Measurements from ENCODE around the gene TLE4. TPM values are rescaled to one million over a fixed set of nuclear protein-coding genes. Genes with fewer than 3 reads are reported as not detected.

Gene TLE4
- total and polyA plus RNA-seq, 2 experiments from 2014 or later = 45.8 to 72.9 TPM

DNA sequence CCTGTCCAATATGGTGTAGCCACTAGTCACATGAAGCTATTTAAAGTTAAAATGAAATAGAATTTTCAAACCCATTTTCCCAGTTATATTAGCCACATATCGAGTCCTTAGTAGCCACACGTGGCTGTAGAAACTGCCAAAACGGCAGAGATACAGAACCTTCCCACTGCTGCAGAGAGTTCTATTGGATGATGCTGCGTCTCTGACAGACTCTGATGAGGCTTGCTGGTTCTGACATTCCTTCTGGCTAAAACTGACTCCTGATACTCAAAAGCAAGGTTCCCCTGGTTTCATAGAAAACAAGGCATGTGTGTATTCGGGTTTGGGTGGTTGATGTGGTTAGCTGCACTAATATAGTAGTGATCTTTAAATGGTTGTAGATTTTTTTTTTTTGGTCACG, 91.5 kb downstream of the TLE4 start:
- Histone ChIP-seq H3K4me1 (ENCODE audit: insufficient read depth) (peaks cover 62% of the 10 kb centered on the region), H4K20me1 (replicated peaks; ENCODE audit: insufficient read depth) (no peaks in the 10 kb centered on the region), H3K9me2 (ENCODE audit: insufficient read depth) (no peaks in the 10 kb centered on the region), H3K4me2 (peak overlapping the region; percentile 77), H3F3A (replicated peaks; ENCODE audit: low read depth) (no peaks in the 10 kb centered on the region; the same call in 1 of the 2 replicates), H3K4me3 (peak overlapping the region; percentile 37), H2AFZ (no peak overlapping the region), H3K27me3 (ENCODE audit: insufficient read depth) (no peaks in the 10 kb centered on the region), H3K36me3 (ENCODE audit: insufficient read depth) (no peaks in the 10 kb centered on the region), H3K79me2 (replicated peaks; ENCODE audit: insufficient read depth) (peaks cover 13% of the 10 kb centered on the region), H3K27ac (ENCODE audit: low read depth) (peak overlapping the region; percentile 86)
- Mint-ChIP-seq H3K27ac (peak overlapping the region; percentile 92), H3K4me1 (peaks cover 74% of the 10 kb centered on the region), H3K4me3 (peak overlapping the region; percentile 56), H3K9me3 (no peaks in the 10 kb centered on the region), H3K27me3 (ENCODE audit: insufficient read depth, low read depth, poor library complexity) (peaks cover 2% of the 10 kb centered on the region), H3K36me3 (ENCODE audit: low read depth) (peaks cover 4% of the 10 kb centered on the region; the same call in 2 of the 3 replicates)
- peak; percentile 36 for ATAC-seq
- TF ChIP-seq, protein P1, sequence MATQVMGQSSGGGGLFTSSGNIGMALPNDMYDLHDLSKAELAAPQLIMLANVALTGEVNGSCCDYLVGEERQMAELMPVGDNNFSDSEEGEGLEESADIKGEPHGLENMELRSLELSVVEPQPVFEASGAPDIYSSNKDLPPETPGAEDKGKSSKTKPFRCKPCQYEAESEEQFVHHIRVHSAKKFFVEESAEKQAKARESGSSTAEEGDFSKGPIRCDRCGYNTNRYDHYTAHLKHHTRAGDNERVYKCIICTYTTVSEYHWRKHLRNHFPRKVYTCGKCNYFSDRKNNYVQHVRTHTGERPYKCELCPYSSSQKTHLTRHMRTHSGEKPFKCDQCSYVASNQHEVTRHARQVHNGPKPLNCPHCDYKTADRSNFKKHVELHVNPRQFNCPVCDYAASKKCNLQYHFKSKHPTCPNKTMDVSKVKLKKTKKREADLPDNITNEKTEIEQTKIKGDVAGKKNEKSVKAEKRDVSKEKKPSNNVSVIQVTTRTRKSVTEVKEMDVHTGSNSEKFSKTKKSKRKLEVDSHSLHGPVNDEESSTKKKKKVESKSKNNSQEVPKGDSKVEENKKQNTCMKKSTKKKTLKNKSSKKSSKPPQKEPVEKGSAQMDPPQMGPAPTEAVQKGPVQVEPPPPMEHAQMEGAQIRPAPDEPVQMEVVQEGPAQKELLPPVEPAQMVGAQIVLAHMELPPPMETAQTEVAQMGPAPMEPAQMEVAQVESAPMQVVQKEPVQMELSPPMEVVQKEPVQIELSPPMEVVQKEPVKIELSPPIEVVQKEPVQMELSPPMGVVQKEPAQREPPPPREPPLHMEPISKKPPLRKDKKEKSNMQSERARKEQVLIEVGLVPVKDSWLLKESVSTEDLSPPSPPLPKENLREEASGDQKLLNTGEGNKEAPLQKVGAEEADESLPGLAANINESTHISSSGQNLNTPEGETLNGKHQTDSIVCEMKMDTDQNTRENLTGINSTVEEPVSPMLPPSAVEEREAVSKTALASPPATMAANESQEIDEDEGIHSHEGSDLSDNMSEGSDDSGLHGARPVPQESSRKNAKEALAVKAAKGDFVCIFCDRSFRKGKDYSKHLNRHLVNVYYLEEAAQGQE (IDR thresholded peaks at IDR 0.05; ENCODE audit: unreplicated experiment) = no peak
- TF ChIP-seq ZNF114 (CRISPR knock-in tag; IDR thresholded peaks at IDR 0.05) = no peak
- no peak for TF ChIP-seq ZNF331 (CRISPR knock-in tag; IDR thresholded peaks at IDR 0.05; ENCODE audit: low read depth)
- no peak for TF ChIP-seq EZH2phosphoT487 (IDR thresholded peaks at IDR 0.05; ENCODE audit: unreplicated experiment)
- TF ChIP-seq EZH2 (IDR thresholded peaks at IDR 0.05; ENCODE audit: low read depth, unreplicated experiment) = no peak
- TF ChIP-seq POLR2AphosphoS5 (IDR thresholded peaks at IDR 0.05; ENCODE audit: low read depth) = no peak
- TF ChIP-seq, protein P2, sequence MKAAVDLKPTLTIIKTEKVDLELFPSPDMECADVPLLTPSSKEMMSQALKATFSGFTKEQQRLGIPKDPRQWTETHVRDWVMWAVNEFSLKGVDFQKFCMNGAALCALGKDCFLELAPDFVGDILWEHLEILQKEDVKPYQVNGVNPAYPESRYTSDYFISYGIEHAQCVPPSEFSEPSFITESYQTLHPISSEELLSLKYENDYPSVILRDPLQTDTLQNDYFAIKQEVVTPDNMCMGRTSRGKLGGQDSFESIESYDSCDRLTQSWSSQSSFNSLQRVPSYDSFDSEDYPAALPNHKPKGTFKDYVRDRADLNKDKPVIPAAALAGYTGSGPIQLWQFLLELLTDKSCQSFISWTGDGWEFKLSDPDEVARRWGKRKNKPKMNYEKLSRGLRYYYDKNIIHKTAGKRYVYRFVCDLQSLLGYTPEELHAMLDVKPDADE (IDR thresholded peaks at IDR 0.05) = no peak
- TF ChIP-seq STAT1 (IDR thresholded peaks at IDR 0.05; ENCODE audit: unreplicated experiment) = no peak
- TF ChIP-seq JUNB (IDR thresholded peaks at IDR 0.05; ENCODE audit: unreplicated experiment) = no peak
- TF ChIP-seq NANOG (IDR thresholded peaks at IDR 0.05; ENCODE audit: borderline replicate concordance) = no peak
- no peak for TF ChIP-seq CREB1 (CRISPR knock-in tag; IDR thresholded peaks at IDR 0.05; ENCODE audit: low read depth)
- TF ChIP-seq, protein P3, sequence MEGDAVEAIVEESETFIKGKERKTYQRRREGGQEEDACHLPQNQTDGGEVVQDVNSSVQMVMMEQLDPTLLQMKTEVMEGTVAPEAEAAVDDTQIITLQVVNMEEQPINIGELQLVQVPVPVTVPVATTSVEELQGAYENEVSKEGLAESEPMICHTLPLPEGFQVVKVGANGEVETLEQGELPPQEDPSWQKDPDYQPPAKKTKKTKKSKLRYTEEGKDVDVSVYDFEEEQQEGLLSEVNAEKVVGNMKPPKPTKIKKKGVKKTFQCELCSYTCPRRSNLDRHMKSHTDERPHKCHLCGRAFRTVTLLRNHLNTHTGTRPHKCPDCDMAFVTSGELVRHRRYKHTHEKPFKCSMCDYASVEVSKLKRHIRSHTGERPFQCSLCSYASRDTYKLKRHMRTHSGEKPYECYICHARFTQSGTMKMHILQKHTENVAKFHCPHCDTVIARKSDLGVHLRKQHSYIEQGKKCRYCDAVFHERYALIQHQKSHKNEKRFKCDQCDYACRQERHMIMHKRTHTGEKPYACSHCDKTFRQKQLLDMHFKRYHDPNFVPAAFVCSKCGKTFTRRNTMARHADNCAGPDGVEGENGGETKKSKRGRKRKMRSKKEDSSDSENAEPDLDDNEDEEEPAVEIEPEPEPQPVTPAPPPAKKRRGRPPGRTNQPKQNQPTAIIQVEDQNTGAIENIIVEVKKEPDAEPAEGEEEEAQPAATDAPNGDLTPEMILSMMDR (conservative IDR thresholded peaks at IDR 0.05; ENCODE audit: low read depth in 2 of 2) = no peak
- TF ChIP-seq, protein P4, sequence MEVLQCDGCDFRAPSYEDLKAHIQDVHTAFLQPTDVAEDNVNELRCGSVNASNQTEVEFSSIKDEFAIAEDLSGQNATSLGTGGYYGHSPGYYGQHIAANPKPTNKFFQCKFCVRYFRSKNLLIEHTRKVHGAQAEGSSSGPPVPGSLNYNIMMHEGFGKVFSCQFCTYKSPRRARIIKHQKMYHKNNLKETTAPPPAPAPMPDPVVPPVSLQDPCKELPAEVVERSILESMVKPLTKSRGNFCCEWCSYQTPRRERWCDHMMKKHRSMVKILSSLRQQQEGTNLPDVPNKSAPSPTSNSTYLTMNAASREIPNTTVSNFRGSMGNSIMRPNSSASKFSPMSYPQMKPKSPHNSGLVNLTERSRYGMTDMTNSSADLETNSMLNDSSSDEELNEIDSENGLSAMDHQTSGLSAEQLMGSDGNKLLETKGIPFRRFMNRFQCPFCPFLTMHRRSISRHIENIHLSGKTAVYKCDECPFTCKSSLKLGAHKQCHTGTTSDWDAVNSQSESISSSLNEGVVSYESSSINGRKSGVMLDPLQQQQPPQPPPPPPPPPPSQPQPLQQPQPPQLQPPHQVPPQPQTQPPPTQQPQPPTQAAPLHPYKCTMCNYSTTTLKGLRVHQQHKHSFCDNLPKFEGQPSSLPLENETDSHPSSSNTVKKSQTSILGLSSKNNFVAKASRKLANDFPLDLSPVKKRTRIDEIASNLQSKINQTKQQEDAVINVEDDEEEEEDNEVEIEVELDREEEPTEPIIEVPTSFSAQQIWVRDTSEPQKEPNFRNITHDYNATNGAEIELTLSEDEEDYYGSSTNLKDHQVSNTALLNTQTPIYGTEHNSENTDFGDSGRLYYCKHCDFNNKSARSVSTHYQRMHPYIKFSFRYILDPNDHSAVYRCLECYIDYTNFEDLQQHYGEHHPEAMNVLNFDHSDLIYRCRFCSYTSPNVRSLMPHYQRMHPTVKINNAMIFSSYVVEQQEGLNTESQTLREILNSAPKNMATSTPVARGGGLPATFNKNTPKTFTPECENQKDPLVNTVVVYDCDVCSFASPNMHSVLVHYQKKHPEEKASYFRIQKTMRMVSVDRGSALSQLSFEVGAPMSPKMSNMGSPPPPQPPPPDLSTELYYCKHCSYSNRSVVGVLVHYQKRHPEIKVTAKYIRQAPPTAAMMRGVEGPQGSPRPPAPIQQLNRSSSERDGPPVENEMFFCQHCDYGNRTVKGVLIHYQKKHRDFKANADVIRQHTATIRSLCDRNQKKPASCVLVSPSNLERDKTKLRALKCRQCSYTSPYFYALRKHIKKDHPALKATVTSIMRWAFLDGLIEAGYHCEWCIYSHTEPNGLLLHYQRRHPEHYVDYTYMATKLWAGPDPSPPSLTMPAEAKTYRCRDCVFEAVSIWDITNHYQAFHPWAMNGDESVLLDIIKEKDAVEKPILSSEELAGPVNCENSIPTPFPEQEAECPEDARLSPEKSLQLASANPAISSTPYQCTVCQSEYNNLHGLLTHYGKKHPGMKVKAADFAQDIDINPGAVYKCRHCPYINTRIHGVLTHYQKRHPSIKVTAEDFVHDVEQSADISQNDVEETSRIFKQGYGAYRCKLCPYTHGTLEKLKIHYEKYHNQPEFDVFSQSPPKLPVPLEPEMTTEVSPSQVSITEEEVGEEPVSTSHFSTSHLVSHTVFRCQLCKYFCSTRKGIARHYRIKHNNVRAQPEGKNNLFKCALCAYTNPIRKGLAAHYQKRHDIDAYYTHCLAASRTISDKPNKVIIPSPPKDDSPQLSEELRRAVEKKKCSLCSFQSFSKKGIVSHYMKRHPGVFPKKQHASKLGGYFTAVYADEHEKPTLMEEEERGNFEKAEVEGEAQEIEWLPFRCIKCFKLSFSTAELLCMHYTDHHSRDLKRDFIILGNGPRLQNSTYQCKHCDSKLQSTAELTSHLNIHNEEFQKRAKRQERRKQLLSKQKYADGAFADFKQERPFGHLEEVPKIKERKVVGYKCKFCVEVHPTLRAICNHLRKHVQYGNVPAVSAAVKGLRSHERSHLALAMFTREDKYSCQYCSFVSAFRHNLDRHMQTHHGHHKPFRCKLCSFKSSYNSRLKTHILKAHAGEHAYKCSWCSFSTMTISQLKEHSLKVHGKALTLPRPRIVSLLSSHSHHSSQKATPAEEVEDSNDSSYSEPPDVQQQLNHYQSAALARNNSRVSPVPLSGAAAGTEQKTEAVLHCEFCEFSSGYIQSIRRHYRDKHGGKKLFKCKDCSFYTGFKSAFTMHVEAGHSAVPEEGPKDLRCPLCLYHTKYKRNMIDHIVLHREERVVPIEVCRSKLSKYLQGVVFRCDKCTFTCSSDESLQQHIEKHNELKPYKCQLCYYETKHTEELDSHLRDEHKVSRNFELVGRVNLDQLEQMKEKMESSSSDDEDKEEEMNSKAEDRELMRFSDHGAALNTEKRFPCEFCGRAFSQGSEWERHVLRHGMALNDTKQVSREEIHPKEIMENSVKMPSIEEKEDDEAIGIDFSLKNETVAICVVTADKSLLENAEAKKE (CRISPR knock-in tag; IDR thresholded peaks at IDR 0.05) = no peak
- peak; percentile 44 for DNase-seq (ENCODE audit: low spot score)

Measured in GM23338 (cell line).